Smooth muscle cell (in vitro differentiated cells): ENCODE measurements around the gene MZF1. TPM values are rescaled to one million over a fixed set of nuclear protein-coding genes. Genes with fewer than 3 reads are reported as not detected.
A peak's percentile ranks its signal among the peaks of the same experiment; 100 is the strongest.

Experiments
- DNase-seq: peaks from one replicate; lab custom pipeline; 2025; ENCODE audit not compliant: unreplicated experiment; lab: John Stamatoyannopoulos, UW
- H2AFZ ChIP-seq: fragments of 200-600 bp; sonication (generic); 2 replicates; pipeline ENCODE4 v1.6.0; 2016; ENCODE audit warnings: antibody characterized with exemption, low read depth, mild to moderate bottlenecking
- H3F3A ChIP-seq: fragments of 200-600 bp; sonication (generic); 2 replicates; pipeline ENCODE4 v1.6.0; 2017; ENCODE audit warnings: antibody characterized with exemption, low read depth
- H3K27ac ChIP-seq: fragments of 200-600 bp; sonication (generic); 2 replicates; pipeline ENCODE4 v1.5.1; 2016; ENCODE audit warnings: low read depth, mild to moderate bottlenecking
- H3K27me3 ChIP-seq: fragments of 200-600 bp; sonication (generic); 2 replicates; pipeline ENCODE4 v1.6.1; 2016; ENCODE audit warnings: low read depth, mild to moderate bottlenecking
- H3K36me3 ChIP-seq: fragments of 200-600 bp; sonication (generic); 2 replicates; pipeline ENCODE4 v1.5.1; 2016; ENCODE audit warnings: low read depth
- H3K4me1 ChIP-seq: fragments of 200-600 bp; sonication (generic); 2 replicates; pipeline ENCODE4 v1.5.1; 2016; ENCODE audit warnings: low read depth
- H3K4me2 ChIP-seq: fragments of 200-600 bp; sonication (generic); 2 replicates; pipeline ENCODE4 v1.6.0; 2016; ENCODE audit warnings: mild to moderate bottlenecking
- H3K4me3 ChIP-seq: fragments of 200-600 bp; sonication (generic); 2 replicates; pipeline ENCODE4 v1.5.1; 2016; ENCODE audit warnings: mild to moderate bottlenecking
- H3K79me2 ChIP-seq: fragments of 200-600 bp; sonication (generic); 2 replicates; pipeline ENCODE4 v1.6.0; 2016; ENCODE audit warnings: low read depth, mild to moderate bottlenecking
- H3K9ac ChIP-seq: fragments of 200-600 bp; sonication (generic); 2 replicates; pipeline ENCODE4 v1.6.0; 2016; ENCODE audit warnings: low read depth
- H3K9me3 ChIP-seq: fragments of 200-600 bp; sonication (generic); replicated peaks from 2 replicates; pipeline ENCODE4 v1.5.1; 2016; ENCODE audit warnings: low read depth
- H4K20me1 ChIP-seq: fragments of 200-600 bp; sonication (generic); 2 replicates; pipeline ENCODE4 v1.6.0; 2016; ENCODE audit warnings: low read depth
- CTCF ChIP-seq: fragments of 200-600 bp; sonication (generic); IDR thresholded peaks from 2 replicates; pipeline ENCODE4 v1.5.1; 2017; ENCODE audit warnings: borderline replicate concordance, mild to moderate bottlenecking, antibody characterized with exemption; ENCODE audit not compliant: insufficient read depth, poor library complexity, severe bottlenecking
- WGBS: methylation state at CpG from one replicate; pipeline ENCODE4 v1.1.7; 2016; ENCODE audit warnings: low lambda C conversion rate; 5-methylcytosine and 5-hydroxymethylcytosine counted together
- microRNA-seq: library from miRNA; unstranded; fragments of <30 nt; microRNA quantifications from one replicate; pipeline ENCODE4, GENCODE V29; 2016; ENCODE audit warnings: borderline number of aligned reads
- polyA plus RNA-seq: library from polyadenylated mRNA; unstranded; fragments of >200 nt; fragmentation: Nextera tagmentation; extraction: Ambion mirVana; gene quantifications from 2 replicates; pipeline ENCODE4 v1.2.1, GENCODE V29; 2016
- small RNA-seq: library from RNA; depleted of rRNA; stranded (forward); fragments of <200 nt; gene quantifications from one replicate; pipeline ENCODE3, GENCODE V24; 2014
- total RNA-seq: library from RNA; depleted of rRNA; stranded (reverse); fragments of >200 nt; gene quantifications from 2 replicates; pipeline ENCODE4 v1.2.3, GENCODE V29; 2014

Gene MZF1
- total and polyA plus RNA-seq, 2 experiments from 2014 or later, result 10.2 to 18.7 TPM

DNA sequence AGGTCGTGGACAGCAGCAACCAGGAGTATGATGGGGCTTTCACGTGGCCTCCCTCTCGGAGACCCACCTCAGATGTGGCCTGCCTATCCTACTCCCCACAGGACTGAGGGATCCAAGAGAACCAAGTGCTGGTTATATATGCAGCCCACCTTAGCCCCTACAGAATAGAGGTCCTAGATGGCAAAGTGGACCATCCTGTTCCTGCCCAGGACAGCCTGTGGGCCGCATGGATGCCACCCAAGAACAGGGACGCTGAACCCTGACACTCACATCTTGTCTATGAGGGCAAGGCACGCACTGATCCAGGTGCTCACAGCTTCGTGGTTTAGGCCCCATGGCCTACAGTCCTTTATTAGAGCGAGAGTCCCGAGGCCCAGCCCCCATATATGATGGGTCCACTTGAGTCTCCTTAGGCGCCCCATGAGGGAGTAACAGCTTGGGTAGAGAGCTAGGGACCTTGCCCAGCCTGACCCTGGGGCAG lies 59.9 kb downstream of the MZF1 start:
- H3K9ac ChIP-seq, result no peak overlapping the region
- no peak for TF ChIP-seq CTCF
- H2AFZ ChIP-seq, result no peak overlapping the region

More for the DNA sequence above, 59.9 kb downstream of the MZF1 start:
- Histone ChIP-seq H3K27me3 (no peaks in the 10 kb centered on the region), H3K4me2 (peak overlapping the region; percentile 87), H3K4me1 (peaks cover 4% of the 10 kb centered on the region), H3K36me3 (no peaks in the 10 kb centered on the region), H3K27ac (peak overlapping the region; percentile 28), H3K4me3 (no peak overlapping the region), H3F3A (no peaks in the 10 kb centered on the region), H3K9me3 (no peaks in the 10 kb centered on the region), H3K79me2 (peaks cover 40% of the 10 kb centered on the region), H4K20me1 (peaks cover 3% of the 10 kb centered on the region)
- no peak for DNase-seq
- 97% methylated on average over 10 of the region's 10 CpGs for WGBS

Small RNA genes within 50 kb of the gene (microRNA-seq; reads per million reads assigned to microRNA genes)
- gene MIR6807, result 6.4 reads per million, percentile 4 among the genes with 10 or more reads in this experiment

Small RNA genes within 50 kb of the gene (small RNA-seq; reads per million reads assigned to genes)
- gene MIR6807 (0.21 reads per million), gene RN7SL525P (not detected)

Other genes starting within 250 kb of the MZF1 start
- 1.7 and 2.2 TPM in 2 replicates for gene ZSCAN22, start 246.3 kb downstream of the MZF1 start, total RNA-seq
- gene ZSCAN22, start 246.3 kb downstream of the MZF1 start, polyA plus RNA-seq, result 2.4 and 2.5 TPM in 2 replicates
- 77.8 and 92.3 TPM in 2 replicates for gene A1BG, start 219.8 kb downstream of the MZF1 start, total RNA-seq
- gene A1BG, start 219.8 kb downstream of the MZF1 start, polyA plus RNA-seq, result 114 and 133 TPM in 2 replicates
- 0.58 and 1.3 TPM in 2 replicates for gene ZNF497, start 210.6 kb downstream of the MZF1 start, total RNA-seq
- gene ZNF497, start 210.6 kb downstream of the MZF1 start, polyA plus RNA-seq, result 4.6 and 6.1 TPM in 2 replicates
- gene ZNF837, start 192.3 kb downstream of the MZF1 start, total RNA-seq, result 4.4 and 5.9 TPM in 2 replicates
- 7.8 and 8.4 TPM in 2 replicates for gene ZNF837, start 192.3 kb downstream of the MZF1 start, polyA plus RNA-seq
- 1,602 and 1,773 TPM in 2 replicates for gene RPS5, start 186.1 kb downstream of the MZF1 start, total RNA-seq
- 650 and 684 TPM in 2 replicates for gene RPS5, start 186.1 kb downstream of the MZF1 start, polyA plus RNA-seq
- gene RNF225, start 177.7 kb downstream of the MZF1 start, total RNA-seq, result not detected in 2 replicates
- gene RNF225, start 177.7 kb downstream of the MZF1 start, polyA plus RNA-seq, result 0.96 and 2.2 TPM in 2 replicates
- gene ZNF584, start 164.7 kb downstream of the MZF1 start, total RNA-seq, result 5.0 and 16.9 TPM in 2 replicates
- 9.1 and 12.7 TPM in 2 replicates for gene ZNF584, start 164.7 kb downstream of the MZF1 start, polyA plus RNA-seq
- 0.63 and 2.3 TPM in 2 replicates for gene ZNF132, start 133.2 kb downstream of the MZF1 start, total RNA-seq
- 0.40 and 0.69 TPM in 2 replicates for gene ZNF132, start 133.2 kb downstream of the MZF1 start, polyA plus RNA-seq
- gene ZNF324B, start 121.7 kb downstream of the MZF1 start, total RNA-seq, result 3.1 and 3.3 TPM in 2 replicates
- gene ZNF324B, start 121.7 kb downstream of the MZF1 start, polyA plus RNA-seq, result 1.5 and 2.6 TPM in 2 replicates
- gene ZNF324, start 106.3 kb downstream of the MZF1 start, total RNA-seq, result 4.4 and 8.8 TPM in 2 replicates
- 9.0 and 10.2 TPM in 2 replicates for gene ZNF324, start 106.3 kb downstream of the MZF1 start, polyA plus RNA-seq
- 6.6 and 9.5 TPM in 2 replicates for gene ZNF446, start 97.0 kb downstream of the MZF1 start, total RNA-seq
- 9.0 and 10.5 TPM in 2 replicates for gene ZNF446, start 97.0 kb downstream of the MZF1 start, polyA plus RNA-seq
- gene SLC27A5, start 61.3 kb downstream of the MZF1 start, total RNA-seq, result 0.54 and 6.6 TPM in 2 replicates
- gene SLC27A5, start 61.3 kb downstream of the MZF1 start, polyA plus RNA-seq, result 7.4 and 7.5 TPM in 2 replicates
- 5.1 and 8.7 TPM in 2 replicates for gene ZBTB45, start 53.5 kb downstream of the MZF1 start, total RNA-seq
- 23.7 and 25.1 TPM in 2 replicates for gene ZBTB45, start 53.5 kb downstream of the MZF1 start, polyA plus RNA-seq
- gene TRIM28, start 29.3 kb downstream of the MZF1 start, total RNA-seq, result 144 and 148 TPM in 2 replicates
- gene TRIM28, start 29.3 kb downstream of the MZF1 start, polyA plus RNA-seq, result 178 and 193 TPM in 2 replicates
- 132 and 153 TPM in 2 replicates for gene CHMP2A, start 18.2 kb downstream of the MZF1 start, total RNA-seq
- 213 and 228 TPM in 2 replicates for gene CHMP2A, start 18.2 kb downstream of the MZF1 start, polyA plus RNA-seq
- 30.7 and 45.9 TPM in 2 replicates for gene UBE2M, start 14.7 kb downstream of the MZF1 start, total RNA-seq
- gene UBE2M, start 14.7 kb downstream of the MZF1 start, polyA plus RNA-seq, result 118 and 126 TPM in 2 replicates